Adrenal gland (tissue), 5 donors: ENCODE results near the gene SCFD2.

Experiments
- POLR2A ChIP-seq, 2 donors: fragments of 450-650 bp; IDR thresholded peaks; one replicate each; pipeline ENCODE4 v1.6.1; 2017; ENCODE audit warnings: antibody characterized with exemption in 2 of 2, mild to moderate bottlenecking in 2 of 2, moderate library complexity in 1 of 2
- TF ChIP-seq, protein P1 (sequence below), 6 experiments: fragments of 450-650 bp in 4 of 6; fragments of 200-600 bp in 2 of 6; sonication (generic) in 1 of 6; IDR thresholded peaks; 1 replicate in 5 of 6; 2 replicates in 1 of 6; pipeline versions ENCODE4 v1.5.1 to v1.8.0; 2016 to 2021; ENCODE audit warnings: antibody characterized with exemption in 6 of 6, mild to moderate bottlenecking in 2 of 6, moderate library complexity in 1 of 6
- donor health status: DM: no; HTN: no; CAD: no.

DNA sequence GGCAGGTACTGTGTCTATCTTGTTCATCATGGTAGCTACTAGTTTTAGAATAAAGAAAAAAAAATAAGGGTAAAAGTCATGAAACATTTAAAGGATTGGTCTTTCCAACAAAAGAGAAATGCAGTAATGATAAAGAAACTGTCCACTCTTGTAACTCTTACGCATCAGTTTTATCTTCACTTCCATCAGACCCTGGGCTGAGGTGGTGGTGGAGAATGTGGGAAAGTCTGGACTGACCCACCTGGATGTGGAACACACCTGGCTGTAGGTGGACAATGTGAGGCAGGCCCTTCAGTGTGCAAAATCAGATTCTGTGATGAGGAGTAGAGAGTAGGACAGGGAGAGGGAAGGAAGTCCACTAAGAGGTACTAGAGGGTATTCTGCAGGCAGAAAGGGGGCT is 375.2 kb downstream of the SCFD2 start:
- TF ChIP-seq POLR2A (IDR thresholded peaks at IDR 0.05): no peak
- TF ChIP-seq, protein P1, sequence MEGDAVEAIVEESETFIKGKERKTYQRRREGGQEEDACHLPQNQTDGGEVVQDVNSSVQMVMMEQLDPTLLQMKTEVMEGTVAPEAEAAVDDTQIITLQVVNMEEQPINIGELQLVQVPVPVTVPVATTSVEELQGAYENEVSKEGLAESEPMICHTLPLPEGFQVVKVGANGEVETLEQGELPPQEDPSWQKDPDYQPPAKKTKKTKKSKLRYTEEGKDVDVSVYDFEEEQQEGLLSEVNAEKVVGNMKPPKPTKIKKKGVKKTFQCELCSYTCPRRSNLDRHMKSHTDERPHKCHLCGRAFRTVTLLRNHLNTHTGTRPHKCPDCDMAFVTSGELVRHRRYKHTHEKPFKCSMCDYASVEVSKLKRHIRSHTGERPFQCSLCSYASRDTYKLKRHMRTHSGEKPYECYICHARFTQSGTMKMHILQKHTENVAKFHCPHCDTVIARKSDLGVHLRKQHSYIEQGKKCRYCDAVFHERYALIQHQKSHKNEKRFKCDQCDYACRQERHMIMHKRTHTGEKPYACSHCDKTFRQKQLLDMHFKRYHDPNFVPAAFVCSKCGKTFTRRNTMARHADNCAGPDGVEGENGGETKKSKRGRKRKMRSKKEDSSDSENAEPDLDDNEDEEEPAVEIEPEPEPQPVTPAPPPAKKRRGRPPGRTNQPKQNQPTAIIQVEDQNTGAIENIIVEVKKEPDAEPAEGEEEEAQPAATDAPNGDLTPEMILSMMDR (IDR thresholded peaks at IDR 0.05): no peak
